HepG2 (cell line): ENCODE results near the gene CCDC126. TPM values are rescaled to one million over a fixed set of nuclear protein-coding genes. Genes with fewer than 3 reads are reported as not detected.

Experiments
- FOXK2 ChIP-seq: fragments of 450-650 bp; IDR thresholded peaks from 2 replicates; pipeline ENCODE4 v1.6.1; 2016
- GABPB1 ChIP-seq: IDR thresholded peaks from 2 replicates; pipeline ENCODE4 v1.6.1; 2016; ENCODE audit warnings: mild to moderate bottlenecking, missing genetic modification reagents, moderate library complexity, missing compliant biosample characterization
- ISL2 ChIP-seq: sonication (generic); formaldehyde crosslinking; IDR thresholded peaks from 2 replicates; pipeline ENCODE4 v1.5.0; 2020; ENCODE audit warnings: missing genetic modification reagents
- NR2F1 ChIP-seq, 2 experiments: fragments of 450-650 bp in 1 of 2; formaldehyde crosslinking in 1 of 2; IDR thresholded peaks; 2 replicates each; pipeline versions ENCODE4 v1.5.0 to v1.6.1; 2016 to 2020; ENCODE audit warnings: mild to moderate bottlenecking in 1 of 2, missing compliant biosample characterization in 1 of 2, missing genetic modification reagents in 1 of 2, moderate library complexity in 1 of 2
- NR2F6 ChIP-seq, 2 experiments: IDR thresholded peaks; 2 replicates each; pipeline ENCODE4 v1.6.1; 2016; ENCODE audit warnings: antibody characterized with exemption in 1 of 2, mild to moderate bottlenecking in 1 of 2
- RARG ChIP-seq: sonication (generic); formaldehyde crosslinking; IDR thresholded peaks from 2 replicates; pipeline ENCODE4 v1.4.0; 2020; ENCODE audit warnings: low read depth, mild to moderate bottlenecking, missing genetic modification reagents
- RBM22 ChIP-seq: fragments of 200-400 bp; formaldehyde crosslinking; optimal IDR thresholded peaks from 2 replicates; pipeline ENCODE3; 2017; ENCODE audit warnings: mild to moderate bottlenecking, low read length, moderate library complexity
- TMF1 ChIP-seq: sonication (generic); formaldehyde crosslinking; IDR thresholded peaks from 2 replicates; pipeline ENCODE4 v1.8.1; 2022; ENCODE audit warnings: low read depth, missing genetic modification reagents
- ZBTB46 ChIP-seq: sonication (generic); formaldehyde crosslinking; IDR thresholded peaks from 2 replicates; pipeline ENCODE4 v1.4.0; 2020; ENCODE audit warnings: mild to moderate bottlenecking, missing genetic modification reagents, borderline replicate concordance
- ZFY ChIP-seq: sonication (generic); formaldehyde crosslinking; IDR thresholded peaks from 2 replicates; pipeline ENCODE4 v1.4.0; 2020; ENCODE audit warnings: missing genetic modification reagents
- ZIK1 ChIP-seq: sonication (generic); formaldehyde crosslinking; IDR thresholded peaks from 2 replicates; pipeline ENCODE4 v1.5.0; 2020; ENCODE audit warnings: mild to moderate bottlenecking, low read depth, missing genetic modification reagents, borderline replicate concordance
- ZNF263 ChIP-seq: sonication (generic); formaldehyde crosslinking; IDR thresholded peaks from 2 replicates; pipeline ENCODE4 v1.4.0; 2020; ENCODE audit warnings: missing genetic modification reagents
- ZNF576 ChIP-seq: sonication (generic); formaldehyde crosslinking; IDR thresholded peaks from 2 replicates; pipeline ENCODE4 v1.4.0; 2020; ENCODE audit warnings: mild to moderate bottlenecking, missing genetic modification reagents
- ZNF883 ChIP-seq: sonication (generic); formaldehyde crosslinking; IDR thresholded peaks from 2 replicates; pipeline ENCODE4 v1.5.1; 2020; ENCODE audit warnings: mild to moderate bottlenecking, missing genetic modification reagents; ENCODE audit errors: not compliant biosample characterization
- polyA plus RNA-seq, 8 experiments: library from polyadenylated mRNA; depleted of rRNA in 3 of 8; stranded (reverse) in 7 of 8; unstranded in 1 of 8; fragments of >200 nt; fragmentation: Illumina TruSeq in 4 of 8; extraction: Trizol in 4 of 8; gene quantifications; 2 replicates each; pipeline versions ENCODE4 v1.2.1 to v1.2.3, GENCODE V29; 2011 to 2016; ENCODE audit warnings: low read depth in 4 of 8, missing spikeins in 1 of 8, mixed read lengths in 1 of 8; ENCODE audit not compliant: insufficient read depth in 1 of 8
- total RNA-seq, 5 experiments: library from RNA; depleted of rRNA; stranded (reverse); fragments of >200 nt; fragmentation: Illumina TruSeq; extraction: Trizol; gene quantifications; 2 replicates each; pipeline ENCODE4 v1.2.3, GENCODE V29; 2016; ENCODE audit warnings: low read depth in 1 of 5
- TF ChIP-seq, protein P1 (sequence below): sonication (generic); formaldehyde crosslinking; conservative IDR thresholded peaks from 2 replicates; pipeline ENCODE4 v1.4.0; 2020; ENCODE audit warnings: missing genetic modification reagents
- TF ChIP-seq, protein P2 (sequence below): sonication (generic); formaldehyde crosslinking; IDR thresholded peaks from 2 replicates; pipeline ENCODE4 v1.8.1; 2023; ENCODE audit warnings: mild to moderate bottlenecking, missing genetic modification reagents
- TF ChIP-seq, protein P3 (sequence below): sonication (generic); formaldehyde crosslinking; IDR thresholded peaks from 2 replicates; pipeline ENCODE4 v1.8.0; 2022; ENCODE audit warnings: mild to moderate bottlenecking, missing genetic modification reagents; ENCODE audit not compliant: insufficient replicate concordance

The CCDC126 gene
- total and polyA plus RNA-seq, 2 of the 13 experiments (the other 11 are each of a cell fraction or from before 2014, with no cell fraction given), result 3.5 to 9.3 TPM

- TF ChIP-seq ZNF576 (CRISPR knock-in tag) (peak; percentile 65; the same call in 1 of the 2 replicates), ZIK1 (peak; percentile 83; the same call in 1 of the 2 replicates), ZNF263 (CRISPR knock-in tag) (peak; percentile 12; the same call in 1 of the 2 replicates), FOXK2 (no peak), RARG (CRISPR knock-in tag) (no peak), GABPB1 (CRISPR knock-in tag) (peak; percentile 95), ISL2 (CRISPR knock-in tag) (peak; percentile 42; the same call in 1 of the 2 replicates), ZFY (CRISPR knock-in tag) (peak; percentile 89), TMF1 (CRISPR knock-in tag) (0 out of 2 replicates have a peak, but pooled peaks have one; percentile 72), NR2F1 (CRISPR knock-in tag; IDR thresholded peaks at IDR 0.05) (no peak), ZBTB46 (CRISPR knock-in tag) (no peak), NR2F6 (IDR thresholded peaks at IDR 0.05) (no peak), NR2F6 (CRISPR knock-in tag; IDR thresholded peaks at IDR 0.05) (peak; percentile 55), RBM22 (no peak), ZNF883 (CRISPR knock-in tag) (peak; percentile 77)
- TF ChIP-seq, protein P1, sequence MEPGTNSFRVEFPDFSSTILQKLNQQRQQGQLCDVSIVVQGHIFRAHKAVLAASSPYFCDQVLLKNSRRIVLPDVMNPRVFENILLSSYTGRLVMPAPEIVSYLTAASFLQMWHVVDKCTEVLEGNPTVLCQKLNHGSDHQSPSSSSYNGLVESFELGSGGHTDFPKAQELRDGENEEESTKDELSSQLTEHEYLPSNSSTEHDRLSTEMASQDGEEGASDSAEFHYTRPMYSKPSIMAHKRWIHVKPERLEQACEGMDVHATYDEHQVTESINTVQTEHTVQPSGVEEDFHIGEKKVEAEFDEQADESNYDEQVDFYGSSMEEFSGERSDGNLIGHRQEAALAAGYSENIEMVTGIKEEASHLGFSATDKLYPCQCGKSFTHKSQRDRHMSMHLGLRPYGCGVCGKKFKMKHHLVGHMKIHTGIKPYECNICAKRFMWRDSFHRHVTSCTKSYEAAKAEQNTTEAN (CRISPR knock-in tag), result peak; percentile 29
- TF ChIP-seq, protein P2, sequence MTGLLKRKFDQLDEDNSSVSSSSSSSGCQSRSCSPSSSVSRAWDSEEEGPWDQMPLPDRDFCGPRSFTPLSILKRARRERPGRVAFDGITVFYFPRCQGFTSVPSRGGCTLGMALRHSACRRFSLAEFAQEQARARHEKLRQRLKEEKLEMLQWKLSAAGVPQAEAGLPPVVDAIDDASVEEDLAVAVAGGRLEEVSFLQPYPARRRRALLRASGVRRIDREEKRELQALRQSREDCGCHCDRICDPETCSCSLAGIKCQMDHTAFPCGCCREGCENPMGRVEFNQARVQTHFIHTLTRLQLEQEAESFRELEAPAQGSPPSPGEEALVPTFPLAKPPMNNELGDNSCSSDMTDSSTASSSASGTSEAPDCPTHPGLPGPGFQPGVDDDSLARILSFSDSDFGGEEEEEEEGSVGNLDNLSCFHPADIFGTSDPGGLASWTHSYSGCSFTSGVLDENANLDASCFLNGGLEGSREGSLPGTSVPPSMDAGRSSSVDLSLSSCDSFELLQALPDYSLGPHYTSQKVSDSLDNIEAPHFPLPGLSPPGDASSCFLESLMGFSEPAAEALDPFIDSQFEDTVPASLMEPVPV (CRISPR knock-in tag), result peak; percentile 89
- TF ChIP-seq, protein P3, sequence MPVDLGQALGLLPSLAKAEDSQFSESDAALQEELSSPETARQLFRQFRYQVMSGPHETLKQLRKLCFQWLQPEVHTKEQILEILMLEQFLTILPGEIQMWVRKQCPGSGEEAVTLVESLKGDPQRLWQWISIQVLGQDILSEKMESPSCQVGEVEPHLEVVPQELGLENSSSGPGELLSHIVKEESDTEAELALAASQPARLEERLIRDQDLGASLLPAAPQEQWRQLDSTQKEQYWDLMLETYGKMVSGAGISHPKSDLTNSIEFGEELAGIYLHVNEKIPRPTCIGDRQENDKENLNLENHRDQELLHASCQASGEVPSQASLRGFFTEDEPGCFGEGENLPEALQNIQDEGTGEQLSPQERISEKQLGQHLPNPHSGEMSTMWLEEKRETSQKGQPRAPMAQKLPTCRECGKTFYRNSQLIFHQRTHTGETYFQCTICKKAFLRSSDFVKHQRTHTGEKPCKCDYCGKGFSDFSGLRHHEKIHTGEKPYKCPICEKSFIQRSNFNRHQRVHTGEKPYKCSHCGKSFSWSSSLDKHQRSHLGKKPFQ (CRISPR knock-in tag), result no peak
These were observed at the start of gene CCDC126 (continued) for GRCh38 chr7:23597094-23598091.
